Calu3 (cell line): ENCODE data around the gene NLE1. TPM values are rescaled to one million over a fixed set of nuclear protein-coding genes. Genes with fewer than 3 reads are reported as not detected.

Source experiments
- BruUV-seq: library from RNA; stranded (reverse); fragments of 400-500 nt; replicated peaks from 2 replicates; lab custom pipeline; 2021; lab: Mats Ljungman, UMichigan
- CTCF ChIA-PET: fragments of 300-600 bp; sonication (Branson Sonifier 250); formaldehyde crosslinking; loops from one replicate; lab custom pipeline; 2022; ENCODE audit warnings: antibody characterized with exemption; lab: Charles Lee
- DNase-seq: peaks from one replicate; pipeline ENCODE4 v3.0.0; 2022
- H3K27ac Mint-ChIP-seq: one replicate; pipeline ENCODE4 v1.8.0; 2022; ENCODE audit warnings: mixed read lengths; ENCODE audit not compliant: unreplicated experiment
- H3K27me3 Mint-ChIP-seq: one replicate; pipeline ENCODE4 v1.8.0; 2022; ENCODE audit warnings: mixed read lengths; ENCODE audit not compliant: unreplicated experiment
- H3K36me3 Mint-ChIP-seq: one replicate; pipeline ENCODE4 v1.8.0; 2022; ENCODE audit warnings: mild to moderate bottlenecking, moderate library complexity, mixed read lengths; ENCODE audit not compliant: insufficient read depth, unreplicated experiment
- H3K4me1 Mint-ChIP-seq: one replicate; pipeline ENCODE4 v1.8.0; 2022; ENCODE audit warnings: mild to moderate bottlenecking, low read depth, mixed read lengths; ENCODE audit not compliant: unreplicated experiment
- H3K4me3 Mint-ChIP-seq: one replicate; pipeline ENCODE4 v1.8.0; 2022; ENCODE audit warnings: mild to moderate bottlenecking, low read depth, moderate library complexity, mixed read lengths; ENCODE audit not compliant: unreplicated experiment
- H3K9me3 Mint-ChIP-seq: one replicate; pipeline ENCODE4 v1.8.0; 2022; ENCODE audit warnings: low read depth, mixed read lengths; ENCODE audit not compliant: unreplicated experiment
- intact Hi-C: fragments of 100-400 bp; cut with micrococcal nuclease; formaldehyde crosslinking; loops from one replicate; pipeline ENCODE4 v1.10.0; 2022; ENCODE audit not compliant: unreplicated experiment
- total RNA-seq: library from RNA; stranded (reverse); gene quantifications from 2 replicates; pipeline ENCODE4 v1.2.3, GENCODE V29; 2022
- TF ChIP-seq, protein P1 (sequence below): fragments of 200-600 bp; IDR thresholded peaks from one replicate; pipeline ENCODE4 v1.8.0; 2022; ENCODE audit warnings: antibody characterized with exemption; ENCODE audit not compliant: unreplicated experiment

The NLE1 gene
- total RNA-seq, 1 experiment from 2014 or later, result 30.0 TPM

DNA sequence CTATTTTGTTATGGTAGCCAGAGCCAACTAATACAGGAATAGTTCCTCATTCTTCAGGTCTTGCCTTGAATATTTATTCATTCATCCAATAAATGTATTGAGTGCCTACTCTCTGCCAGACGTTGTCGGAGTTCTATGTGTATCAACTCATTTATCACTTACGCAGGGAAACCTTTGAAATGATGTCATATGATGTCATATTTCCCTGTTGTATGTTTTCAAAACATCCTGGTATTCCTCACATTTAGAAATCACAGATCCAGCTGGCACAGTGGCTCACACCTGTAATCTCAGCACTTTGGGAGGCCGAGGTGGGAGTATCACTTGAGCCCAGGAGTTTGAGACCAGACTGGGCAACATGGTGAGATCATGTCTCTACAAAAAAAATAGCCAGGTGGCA lies 2.7 kb upstream of the NLE1 start:
- H3K4me3 Mint-ChIP-seq, result no peak overlapping the region
- no TSS peak for BruUV-seq
- DNase-seq, result no peak
- intact Hi-C loops, result loop anchor here (5.0 kb wide), 1 partner anchor 97 kb away; the partner anchor contains the start of gene SLFN5
- no peaks in the 10 kb centered on the region for H3K9me3 Mint-ChIP-seq
- peaks cover 22% of the 10 kb centered on the region for H3K36me3 Mint-ChIP-seq
- CTCF ChIA-PET, result no interaction called here
- TF ChIP-seq, protein P1, sequence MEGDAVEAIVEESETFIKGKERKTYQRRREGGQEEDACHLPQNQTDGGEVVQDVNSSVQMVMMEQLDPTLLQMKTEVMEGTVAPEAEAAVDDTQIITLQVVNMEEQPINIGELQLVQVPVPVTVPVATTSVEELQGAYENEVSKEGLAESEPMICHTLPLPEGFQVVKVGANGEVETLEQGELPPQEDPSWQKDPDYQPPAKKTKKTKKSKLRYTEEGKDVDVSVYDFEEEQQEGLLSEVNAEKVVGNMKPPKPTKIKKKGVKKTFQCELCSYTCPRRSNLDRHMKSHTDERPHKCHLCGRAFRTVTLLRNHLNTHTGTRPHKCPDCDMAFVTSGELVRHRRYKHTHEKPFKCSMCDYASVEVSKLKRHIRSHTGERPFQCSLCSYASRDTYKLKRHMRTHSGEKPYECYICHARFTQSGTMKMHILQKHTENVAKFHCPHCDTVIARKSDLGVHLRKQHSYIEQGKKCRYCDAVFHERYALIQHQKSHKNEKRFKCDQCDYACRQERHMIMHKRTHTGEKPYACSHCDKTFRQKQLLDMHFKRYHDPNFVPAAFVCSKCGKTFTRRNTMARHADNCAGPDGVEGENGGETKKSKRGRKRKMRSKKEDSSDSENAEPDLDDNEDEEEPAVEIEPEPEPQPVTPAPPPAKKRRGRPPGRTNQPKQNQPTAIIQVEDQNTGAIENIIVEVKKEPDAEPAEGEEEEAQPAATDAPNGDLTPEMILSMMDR, result no peak
- peaks cover 48% of the 10 kb centered on the region for H3K27me3 Mint-ChIP-seq
- H3K4me1 Mint-ChIP-seq, result no peaks in the 10 kb centered on the region
- no peak overlapping the region for H3K27ac Mint-ChIP-seq

DNA sequence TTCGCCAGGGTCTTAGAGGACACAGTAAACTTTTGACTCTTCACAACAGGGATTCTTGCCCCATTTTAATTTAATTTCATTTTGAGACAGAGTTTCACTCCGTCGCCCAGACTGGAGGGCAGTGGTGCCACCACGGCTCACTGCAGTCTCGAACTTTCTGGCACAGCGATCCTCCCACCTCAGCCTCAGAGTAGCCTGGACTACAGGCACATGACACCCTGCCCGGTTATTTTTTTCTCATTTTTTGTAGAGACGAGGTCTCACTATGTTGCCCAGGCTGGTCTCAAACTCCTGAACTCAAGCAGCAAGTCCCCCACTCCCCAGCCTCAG lies 329 bp upstream of the NLE1 start:
- Mint-ChIP-seq H3K9me3 (no peaks in the 10 kb centered on the region), H3K4me1 (no peaks in the 10 kb centered on the region), H3K36me3 (peaks cover 22% of the 10 kb centered on the region), H3K27ac (no peak overlapping the region), H3K27me3 (peaks cover 24% of the 10 kb centered on the region), H3K4me3 (peak overlapping the region; percentile 69)
- TF ChIP-seq, protein P1, result no peak
- DNase-seq, result no peak
- intact Hi-C loops, result loop anchor here (5.0 kb wide), 1 partner anchor 100 kb away; the partner anchor contains the start of gene SLFN5
- no TSS peak for BruUV-seq
- CTCF ChIA-PET, result no interaction called here

DNA sequence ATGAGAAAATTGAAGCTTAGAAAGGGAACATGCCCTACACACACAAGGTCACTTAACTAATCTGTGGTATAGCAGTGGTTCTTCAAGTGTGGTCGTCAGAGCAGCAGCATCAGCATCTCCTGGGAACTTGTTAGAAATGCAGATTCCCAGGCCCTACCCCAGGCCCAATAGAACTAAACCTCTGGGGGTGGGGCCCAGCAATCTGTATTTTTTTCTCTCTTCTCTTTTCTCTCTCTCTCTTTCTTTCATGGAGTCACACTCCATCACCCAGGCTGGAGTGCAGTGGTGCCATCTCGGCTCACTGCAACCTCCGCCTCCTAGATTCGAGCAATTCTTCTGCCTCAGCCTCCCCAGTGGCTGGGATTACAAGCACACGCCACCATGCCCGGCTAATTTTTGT lies 3.9 kb downstream of the NLE1 start:
- BruUV-seq, result no TSS peak
- H3K9me3 Mint-ChIP-seq, result no peaks in the 10 kb centered on the region
- H3K36me3 Mint-ChIP-seq, result peaks cover 45% of the 10 kb centered on the region
- CTCF ChIA-PET, result no interaction called here
- TF ChIP-seq, protein P1, result no peak
- peaks cover 5% of the 10 kb centered on the region for H3K27me3 Mint-ChIP-seq
- no peak overlapping the region for H3K4me3 Mint-ChIP-seq
- H3K27ac Mint-ChIP-seq, result no peak overlapping the region
- intact Hi-C loops, result no loop called here
- H3K4me1 Mint-ChIP-seq, result no peaks in the 10 kb centered on the region
- DNase-seq, result no peak

DNA sequence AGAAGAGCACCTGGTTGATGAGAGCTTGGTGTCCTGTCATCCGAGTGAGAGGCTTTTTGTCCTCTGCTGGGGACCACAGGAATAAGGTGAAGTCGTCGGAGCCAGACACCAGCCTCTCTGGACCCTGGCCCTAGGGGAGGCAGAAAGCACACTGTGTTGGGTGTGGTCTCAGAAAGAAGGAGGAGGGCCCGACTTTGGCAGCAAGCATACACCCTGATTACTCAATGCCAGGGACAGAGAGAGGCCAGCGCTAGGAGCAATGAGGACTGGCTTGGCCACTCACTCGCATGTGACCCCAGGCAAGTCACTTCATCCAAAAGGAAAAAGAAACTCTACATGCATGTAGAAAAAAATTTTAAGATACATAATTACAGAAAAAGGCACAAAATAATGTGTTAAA lies 6.8 kb downstream of the NLE1 start:
- intact Hi-C loops, result no loop called here
- Mint-ChIP-seq H3K27ac (no peak overlapping the region), H3K27me3 (no peaks in the 10 kb centered on the region)

More for the DNA sequence above, 6.8 kb downstream of the NLE1 start:
- CTCF ChIA-PET, result no interaction called here
- TF ChIP-seq, protein P1, result no peak
- peaks cover 46% of the 10 kb centered on the region for H3K36me3 Mint-ChIP-seq
- no peak overlapping the region for H3K4me3 Mint-ChIP-seq
- no peak for DNase-seq
- no peaks in the 10 kb centered on the region for H3K4me1 Mint-ChIP-seq
- BruUV-seq, result no TSS peak
- H3K9me3 Mint-ChIP-seq, result no peaks in the 10 kb centered on the region
